Psoas muscle (tissue), 8 donors: Measurements from ENCODE around the gene CUX1. TPM values are rescaled to one million over a fixed set of nuclear protein-coding genes. Genes with fewer than 3 reads are reported as not detected.

Experiments
- ATAC-seq, 4 donors: fragments of 200-7000 bp; cut with Tn5 transposase; one replicate each; pipeline ENCODE4 v1.9.1; 2020; ENCODE audit warnings: moderate library complexity in 3 of 4, mild to moderate bottlenecking in 2 of 4
- DNase-seq, 2 donors: peaks; one replicate each; pipeline ENCODE4 v3.0.0-alpha.2; 2020
- H3K27ac ChIP-seq: fragments of 200-600 bp; one replicate; pipeline ENCODE4 v1.8.0; 2022
- H3K27me3 ChIP-seq, 3 donors: fragments of 200-600 bp in 1 of 3; one replicate each; pipeline versions ENCODE4 v1.6.1 to v1.8.0; 2013 to 2022; ENCODE audit warnings: low read length in 2 of 3, mild to moderate bottlenecking in 2 of 3, moderate library complexity in 1 of 3; ENCODE audit not compliant: insufficient read depth in 3 of 3
- H3K36me3 ChIP-seq, 2 donors: fragments of 200-600 bp in 1 of 2; one replicate each; pipeline versions ENCODE4 v1.6.1 to v1.8.0; 2013 to 2022; ENCODE audit warnings: low read depth in 1 of 2, mild to moderate bottlenecking in 1 of 2, moderate library complexity in 1 of 2; ENCODE audit not compliant: insufficient read depth in 1 of 2
- H3K4me1 ChIP-seq: fragments of 200-600 bp; one replicate; pipeline ENCODE4 v1.8.0; 2022
- H3K4me3 ChIP-seq: fragments of 200-600 bp; one replicate; pipeline ENCODE4 v1.8.0; 2022; ENCODE audit warnings: mild to moderate bottlenecking
- H3K9me3 ChIP-seq: fragments of 200-600 bp; one replicate; pipeline ENCODE4 v1.8.0; 2022
- WGBS, 3 donors: extraction: QIAGEN DNeasy Blood & Tissue Kit; methylation state at CpG; one replicate each; pipeline versions ENCODE4 v1.1.6 to v1.1.7; 2013; 5-methylcytosine and 5-hydroxymethylcytosine counted together
- intact Hi-C, 2 donors: fragments of 100-400 bp; cut with DNase I; formaldehyde crosslinking; loops; one replicate each; pipeline versions ENCODE4 v1.11.0 to v1.14.2; 2022
- polyA plus RNA-seq, 3 donors: library from polyadenylated mRNA; stranded (reverse); fragments of 200-250 nt; gene quantifications; one replicate each; pipeline ENCODE4 v1.2.3, GENCODE V29; 2013
- total RNA-seq, 4 donors: library from RNA; stranded (reverse); fragmentation: NEBNext Ultra II Directional in 2 of 4; extraction: Animal tissue kit (Norgen Biotek cat#: 25700) in 2 of 4; gene quantifications; one replicate each; pipeline versions ENCODE4 v1.2.1 to v1.2.4, GENCODE V29; 2021 to 2023
- TF ChIP-seq, protein P1 (sequence below): fragments of 200-600 bp; IDR thresholded peaks from one replicate; pipeline ENCODE4 v1.8.0; 2022; ENCODE audit warnings: antibody characterized with exemption
- donor health status: healthy with polysubstance abuse.
- donor health status: DM: no; HTN: no; CAD: no; lungs with moderate emphysema.
- donor health status: Bipolar disorder and iron deficiency.
- donor health status: healthy.
- donor health status: DM: yes; HTN: yes; CAD: no.
- donor health status: DM: no; HTN: no; CAD: no.
- donor health status: DM: no; HTN: no; CAD: no.
- donor health status: DM: yes; HTN: yes; CAD: no.

Gene CUX1
- total and polyA plus RNA-seq, 7 donors, result 12.5 to 95.6 (median 72.4) TPM

- peaks cover 73% of the 10 kb centered on the region for H3K4me1 ChIP-seq
Measured at GRCh38 chr7:101959829-101960228, 142.4 kb downstream of the CUX1 start.

DNA sequence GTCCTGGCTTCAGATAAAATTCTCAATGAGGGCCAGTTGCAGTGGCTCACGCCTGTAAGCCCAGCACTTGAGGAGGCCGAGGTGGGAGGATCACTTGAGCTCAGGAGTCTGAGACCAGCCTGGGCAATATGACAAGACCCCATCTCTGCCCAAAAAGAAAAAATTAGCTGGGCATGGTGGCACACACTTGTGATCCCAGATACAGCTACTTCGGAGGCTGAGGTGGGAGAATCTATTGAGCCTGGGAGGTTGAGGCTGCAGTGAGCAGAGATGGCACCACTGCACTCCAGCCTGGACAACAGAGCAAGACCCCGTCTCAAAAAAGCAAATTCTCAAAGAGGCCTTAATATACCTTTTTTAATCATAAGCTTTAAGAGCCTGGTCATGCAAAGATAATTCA, 142.9 kb downstream of the CUX1 start:
- Histone ChIP-seq H3K27ac (no peak overlapping the region), H3K4me1 (peaks cover 72% of the 10 kb centered on the region), H3K36me3 (no peaks in the 10 kb centered on the region), H3K27me3 (no peaks in the 10 kb centered on the region), H3K9me3 (no peaks in the 10 kb centered on the region), H3K4me3 (no peak overlapping the region)
- 98 to 100% (median 98%) methylated on average over 4 of the region's 4 CpGs for WGBS, 3 donors
- DNase-seq (no peak), ATAC-seq (no peak)
- intact Hi-C loops, result no loop called here
- TF ChIP-seq, protein P1, sequence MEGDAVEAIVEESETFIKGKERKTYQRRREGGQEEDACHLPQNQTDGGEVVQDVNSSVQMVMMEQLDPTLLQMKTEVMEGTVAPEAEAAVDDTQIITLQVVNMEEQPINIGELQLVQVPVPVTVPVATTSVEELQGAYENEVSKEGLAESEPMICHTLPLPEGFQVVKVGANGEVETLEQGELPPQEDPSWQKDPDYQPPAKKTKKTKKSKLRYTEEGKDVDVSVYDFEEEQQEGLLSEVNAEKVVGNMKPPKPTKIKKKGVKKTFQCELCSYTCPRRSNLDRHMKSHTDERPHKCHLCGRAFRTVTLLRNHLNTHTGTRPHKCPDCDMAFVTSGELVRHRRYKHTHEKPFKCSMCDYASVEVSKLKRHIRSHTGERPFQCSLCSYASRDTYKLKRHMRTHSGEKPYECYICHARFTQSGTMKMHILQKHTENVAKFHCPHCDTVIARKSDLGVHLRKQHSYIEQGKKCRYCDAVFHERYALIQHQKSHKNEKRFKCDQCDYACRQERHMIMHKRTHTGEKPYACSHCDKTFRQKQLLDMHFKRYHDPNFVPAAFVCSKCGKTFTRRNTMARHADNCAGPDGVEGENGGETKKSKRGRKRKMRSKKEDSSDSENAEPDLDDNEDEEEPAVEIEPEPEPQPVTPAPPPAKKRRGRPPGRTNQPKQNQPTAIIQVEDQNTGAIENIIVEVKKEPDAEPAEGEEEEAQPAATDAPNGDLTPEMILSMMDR, result no peak

More at GRCh38 chr7:101959829-101960228, 142.4 kb downstream of the CUX1 start:
- intact Hi-C loops, result no loop called here
- TF ChIP-seq, protein P1, result no peak
- no peaks in the 10 kb centered on the region for H3K36me3 ChIP-seq
- H3K4me3 ChIP-seq, result no peak overlapping the region
- peak overlapping the region; percentile 30 for H3K27ac ChIP-seq
- ATAC-seq (no peak), DNase-seq (no peak)
- H3K9me3 ChIP-seq, result no peaks in the 10 kb centered on the region
- no peaks in the 10 kb centered on the region for H3K27me3 ChIP-seq
- WGBS, 3 donors, result 87 to 98% (median 89%) methylated on average over 17 of the region's 17 CpGs

- peak overlapping the region; percentile 14 for H3K27ac ChIP-seq
- H3K9me3 ChIP-seq, result no peaks in the 10 kb centered on the region
- ATAC-seq (no peak), DNase-seq (no peak)
- peaks cover 68% of the 10 kb centered on the region for H3K4me1 ChIP-seq
- no peak overlapping the region for H3K4me3 ChIP-seq
- TF ChIP-seq, protein P1, result no peak
- H3K27me3 ChIP-seq, result no peaks in the 10 kb centered on the region
- intact Hi-C loops, result no loop called here
- WGBS, 3 donors, result 37 to 64% (median 38%) methylated on average over 9 of the region's 9 CpGs
- H3K36me3 ChIP-seq, result no peaks in the 10 kb centered on the region
Measured at GRCh38 chr7:101960985-101961708, 143.7 kb downstream of the CUX1 start.

GRCh38 chr7:101961811-101962210, 144.4 kb downstream of the CUX1 start:
- Histone ChIP-seq H3K27me3 (no peaks in the 10 kb centered on the region), H3K4me3 (no peak overlapping the region), H3K36me3 (no peaks in the 10 kb centered on the region), H3K27ac (no peak overlapping the region), H3K4me1 (peaks cover 62% of the 10 kb centered on the region), H3K9me3 (no peaks in the 10 kb centered on the region)
- ATAC-seq (no peak), DNase-seq (no peak)
- intact Hi-C loops, result no loop called here
- TF ChIP-seq, protein P1, result no peak
- WGBS, 3 donors, result 35 to 42% (median 36%) methylated on average over 2 of the region's 2 CpGs

GRCh38 chr7:101963693-101964092, 146.3 kb downstream of the CUX1 start:
- WGBS, 3 donors, result 94 to 97% (median 96%) methylated on average over 9 of the region's 9 CpGs
- TF ChIP-seq, protein P1, result no peak

More at GRCh38 chr7:101963693-101964092, 146.3 kb downstream of the CUX1 start:
- DNase-seq (no peak), ATAC-seq (no peak)
- no peaks in the 10 kb centered on the region for H3K27me3 ChIP-seq
- no peaks in the 10 kb centered on the region for H3K36me3 ChIP-seq
- no peak overlapping the region for H3K27ac ChIP-seq
- intact Hi-C loops, result no loop called here
- peaks cover 46% of the 10 kb centered on the region for H3K4me1 ChIP-seq
- no peak overlapping the region for H3K4me3 ChIP-seq
- H3K9me3 ChIP-seq, result no peaks in the 10 kb centered on the region
